GM12873 (cell line): Measurements from ENCODE around the gene TSPAN11.

Experiments used
- TF ChIP-seq, protein P1 (sequence below): IDR thresholded peaks from 2 replicates; pipeline ENCODE4 v1.5.1; 2012; ENCODE audit warnings: low read depth, mild to moderate bottlenecking, moderate library complexity, low read length, control low read depth; ENCODE audit not compliant: insufficient read depth; ENCODE audit errors: missing control alignments

The TSPAN11 gene

DNA sequence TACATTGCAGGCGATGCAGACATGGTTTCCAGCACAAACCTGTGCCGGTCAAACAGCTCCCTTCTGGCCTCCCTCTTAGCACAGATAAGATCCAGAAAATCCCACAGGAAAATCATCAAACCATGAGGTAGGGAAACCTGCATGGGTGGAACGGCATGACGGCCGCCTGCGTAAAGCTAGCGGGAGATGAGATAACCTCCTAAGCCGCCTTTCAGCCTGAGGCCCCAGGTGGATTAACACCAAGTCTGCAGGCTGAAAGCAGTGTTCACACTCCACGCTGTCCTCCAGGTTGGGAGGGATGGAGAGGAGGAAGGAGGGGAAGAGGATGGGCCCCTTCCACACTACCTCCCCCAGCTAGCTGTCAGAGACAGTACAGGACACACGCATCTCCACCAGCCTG lies 63.8 kb downstream of the TSPAN11 start:
- TF ChIP-seq, protein P1, sequence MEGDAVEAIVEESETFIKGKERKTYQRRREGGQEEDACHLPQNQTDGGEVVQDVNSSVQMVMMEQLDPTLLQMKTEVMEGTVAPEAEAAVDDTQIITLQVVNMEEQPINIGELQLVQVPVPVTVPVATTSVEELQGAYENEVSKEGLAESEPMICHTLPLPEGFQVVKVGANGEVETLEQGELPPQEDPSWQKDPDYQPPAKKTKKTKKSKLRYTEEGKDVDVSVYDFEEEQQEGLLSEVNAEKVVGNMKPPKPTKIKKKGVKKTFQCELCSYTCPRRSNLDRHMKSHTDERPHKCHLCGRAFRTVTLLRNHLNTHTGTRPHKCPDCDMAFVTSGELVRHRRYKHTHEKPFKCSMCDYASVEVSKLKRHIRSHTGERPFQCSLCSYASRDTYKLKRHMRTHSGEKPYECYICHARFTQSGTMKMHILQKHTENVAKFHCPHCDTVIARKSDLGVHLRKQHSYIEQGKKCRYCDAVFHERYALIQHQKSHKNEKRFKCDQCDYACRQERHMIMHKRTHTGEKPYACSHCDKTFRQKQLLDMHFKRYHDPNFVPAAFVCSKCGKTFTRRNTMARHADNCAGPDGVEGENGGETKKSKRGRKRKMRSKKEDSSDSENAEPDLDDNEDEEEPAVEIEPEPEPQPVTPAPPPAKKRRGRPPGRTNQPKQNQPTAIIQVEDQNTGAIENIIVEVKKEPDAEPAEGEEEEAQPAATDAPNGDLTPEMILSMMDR: no peak

DNA sequence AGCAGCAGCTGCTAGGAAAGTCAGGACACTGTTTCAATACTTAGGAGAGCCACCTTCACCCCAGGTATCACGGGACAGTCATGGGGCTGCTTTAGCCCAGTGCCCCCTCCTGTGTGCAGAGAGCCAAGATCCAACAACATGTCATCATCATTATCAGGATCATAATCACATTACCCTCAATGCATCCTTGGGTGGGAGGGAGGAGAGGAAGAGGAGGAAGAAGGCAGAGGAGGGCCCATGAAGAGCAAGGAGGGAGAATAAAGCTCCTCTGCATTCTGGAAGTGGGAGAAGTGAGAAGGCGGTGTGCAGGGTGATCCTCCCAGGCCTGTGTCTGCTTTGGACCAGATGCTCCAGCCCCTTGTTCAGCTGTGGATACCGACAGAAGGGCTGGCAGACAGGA lies 64.2 kb downstream of the TSPAN11 start:
- TF ChIP-seq, protein P1: no peak

- TF ChIP-seq, protein P1: no peak
These were observed 64.9 kb downstream of the TSPAN11 start for GRCh38 chr12:30991466-30991865.

DNA sequence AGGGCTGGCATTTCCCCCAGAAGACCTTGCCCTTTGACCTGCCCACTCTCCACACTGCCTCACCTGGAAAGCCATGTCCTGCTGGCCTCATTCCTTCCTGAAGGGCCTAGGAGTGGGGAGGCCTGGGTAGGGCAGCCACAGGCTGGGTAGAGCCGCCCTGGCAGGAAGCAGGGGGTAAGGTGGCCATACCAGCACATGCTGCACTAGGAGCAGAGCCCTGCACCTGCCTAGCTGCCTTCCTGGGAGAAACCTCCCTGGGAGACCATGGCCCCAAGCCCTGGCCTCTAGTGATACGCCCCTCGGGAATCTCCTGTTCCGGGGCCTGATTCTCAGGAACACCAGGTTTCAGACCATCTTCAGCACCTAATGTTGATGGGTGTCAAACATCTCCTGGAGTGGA lies 65.8 kb downstream of the TSPAN11 start:
- TF ChIP-seq, protein P1: no peak

DNA sequence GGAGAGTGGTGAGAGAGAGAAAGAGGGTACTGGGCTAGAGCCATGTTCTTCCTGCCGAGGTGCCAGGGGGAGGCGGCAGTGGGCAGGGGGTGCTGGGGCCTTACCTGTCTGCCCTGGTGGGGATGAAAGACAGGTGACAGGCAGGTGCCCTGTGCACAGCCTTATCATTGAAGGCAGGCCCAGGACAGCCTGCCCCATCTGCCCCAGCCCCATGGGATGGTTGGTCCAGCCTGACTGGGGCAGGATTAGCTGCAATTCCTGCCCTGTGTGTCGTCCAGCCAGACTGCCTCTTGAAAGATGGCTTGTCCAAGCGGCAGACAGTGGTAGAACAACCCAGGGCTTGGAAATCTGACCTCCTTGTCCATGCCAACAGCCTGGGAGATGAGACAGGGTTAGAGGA lies 67.2 kb downstream of the TSPAN11 start:
- TF ChIP-seq, protein P1: no peak

GRCh38 chr12:30994274-30994673 lies 67.7 kb downstream of the TSPAN11 start:
- TF ChIP-seq, protein P1: no peak

- TF ChIP-seq, protein P1: no peak
These were observed 69.7 kb downstream of the TSPAN11 start for GRCh38 chr12:30996255-30996654.
